Measurements from ENCODE around the gene TMEM170B.

Gene TMEM170B

DNA sequence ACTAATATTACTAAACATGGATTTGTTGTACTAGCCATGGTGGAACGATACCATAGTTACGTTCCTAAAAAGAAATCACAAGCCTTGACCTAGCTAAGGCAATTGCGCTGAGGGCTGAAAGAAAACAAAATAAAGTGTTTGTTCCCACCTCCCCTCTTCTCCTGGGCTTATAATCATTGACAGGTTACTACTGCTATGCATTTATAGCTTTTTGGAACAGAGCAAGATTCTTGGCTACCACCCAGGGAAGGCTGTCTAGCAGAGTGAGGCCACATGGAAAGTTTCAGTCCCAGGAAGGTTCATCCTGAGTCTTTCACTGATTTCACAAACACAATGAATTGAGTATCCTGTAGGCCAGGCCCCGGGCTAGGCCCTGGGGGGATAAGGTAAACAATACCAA is 84.6 kb downstream of the TMEM170B start:
- no peak for DNase-seq

DNA sequence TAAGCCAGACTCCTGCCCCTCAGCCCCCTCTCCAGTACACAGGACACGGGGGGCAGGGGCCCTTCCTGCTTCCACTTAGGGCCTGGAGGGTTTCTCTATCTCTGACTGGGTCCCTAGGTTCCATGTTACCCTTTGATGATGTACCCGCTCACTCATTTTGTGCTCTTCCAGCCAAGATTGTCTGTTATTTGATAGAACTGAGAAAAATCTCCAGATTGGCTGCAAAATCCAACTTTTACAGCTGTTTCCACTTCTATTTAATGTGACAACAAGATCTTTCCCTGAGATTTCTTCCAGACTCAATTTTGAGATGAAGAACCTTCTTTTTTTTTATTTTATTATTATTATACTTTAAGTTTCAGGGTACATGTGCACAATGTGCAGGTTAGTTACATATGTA is 85.7 kb downstream of the TMEM170B start:
- DNase-seq, result no peak

DNA sequence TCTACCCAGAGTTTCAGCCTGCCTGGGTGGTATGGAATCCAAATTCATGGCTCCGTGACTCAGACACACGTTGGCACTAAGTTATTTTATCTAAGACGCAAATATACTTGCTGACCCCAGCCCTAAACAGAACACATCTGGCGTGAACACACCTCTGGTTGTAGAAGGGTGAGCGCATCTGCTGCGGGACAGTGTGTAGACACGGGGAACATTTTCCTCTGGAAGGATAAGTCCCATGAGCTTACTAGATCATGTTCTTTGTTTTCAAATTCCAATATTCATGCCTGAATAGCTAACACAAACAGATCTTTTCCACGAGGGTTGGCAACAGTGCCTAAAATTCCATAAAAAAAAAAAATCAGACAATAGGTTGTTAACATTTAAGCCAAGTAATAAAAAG is 87.8 kb downstream of the TMEM170B start:
- DNase-seq, result no peak

DNA sequence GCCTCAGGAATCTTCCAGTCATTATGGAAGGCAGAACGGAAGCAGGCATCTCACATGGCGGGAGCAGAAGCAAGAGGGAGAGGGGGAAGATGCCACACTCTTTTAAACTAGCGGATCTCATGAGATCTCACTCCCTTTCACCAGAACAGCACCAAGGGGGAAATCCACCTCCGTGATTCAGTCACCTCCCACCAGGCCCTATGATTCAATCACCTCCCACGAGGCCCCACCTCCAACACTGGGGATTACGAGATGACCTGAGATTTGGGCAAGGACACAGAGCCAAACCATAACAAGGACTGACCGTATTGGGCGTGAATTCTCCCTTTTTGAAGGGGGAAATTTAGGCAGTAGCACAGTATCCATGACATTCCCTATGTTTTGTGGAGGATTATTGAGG is 88.8 kb downstream of the TMEM170B start:
- DNase-seq, result no peak

DNA sequence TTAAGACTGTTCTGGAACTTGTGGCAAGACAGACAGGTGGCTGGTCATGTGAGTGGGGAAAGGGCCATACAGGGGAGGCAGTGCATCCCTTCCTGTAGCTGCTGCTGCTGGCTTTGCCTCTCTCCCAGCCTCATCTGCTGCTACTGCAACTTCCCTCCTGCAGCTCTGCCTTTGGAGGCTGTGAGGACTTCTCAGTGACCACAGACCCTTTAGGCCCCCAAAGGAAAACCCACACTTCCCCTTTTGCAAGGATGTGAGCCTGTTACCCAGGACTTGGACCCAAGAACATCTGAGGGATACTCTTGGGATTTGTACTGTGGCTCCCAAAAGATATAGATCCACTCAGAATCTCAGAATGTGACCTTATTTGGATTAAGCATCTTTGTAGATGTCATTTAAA is 91.0 kb downstream of the TMEM170B start:
- DNase-seq, result no peak

DNA sequence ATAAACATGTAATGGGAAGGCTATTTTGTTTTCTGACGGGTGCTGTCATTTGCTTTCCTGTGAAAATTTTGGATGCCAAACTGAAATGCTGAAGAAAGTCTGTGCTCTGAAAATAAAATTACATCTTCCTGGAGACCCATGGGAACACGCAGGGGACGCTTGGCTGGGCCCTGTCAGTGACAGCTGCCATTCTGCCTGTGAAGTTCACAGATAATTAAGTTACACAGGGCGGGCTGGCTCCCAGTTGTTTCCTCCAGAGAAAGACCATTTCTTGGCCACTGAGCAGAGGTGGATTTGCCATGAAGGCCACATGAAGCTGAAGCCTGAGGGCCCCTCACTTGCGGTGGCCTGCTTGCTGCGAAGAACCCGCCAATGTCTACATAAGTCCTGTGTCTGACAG is 93.5 kb downstream of the TMEM170B start:
- no peak for DNase-seq

DNA sequence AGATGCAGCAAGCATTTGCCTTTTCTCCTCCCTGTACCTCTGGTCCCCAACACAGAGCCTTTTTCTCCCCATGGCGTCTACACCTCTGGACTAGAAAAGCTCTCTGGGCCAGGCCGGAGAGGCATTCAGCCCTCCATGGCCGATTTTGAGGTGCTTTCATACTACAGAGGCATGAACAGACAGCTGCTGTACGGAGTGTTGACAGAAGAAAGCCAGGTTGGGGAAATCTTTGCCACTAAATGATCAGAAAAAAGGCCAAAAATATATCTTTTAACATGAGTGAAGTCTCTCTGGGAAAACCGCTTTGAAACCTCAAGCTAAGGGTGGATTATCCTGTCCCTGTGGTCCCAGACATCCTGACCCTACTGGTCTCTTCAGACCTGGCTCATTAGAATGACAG is 94.0 kb downstream of the TMEM170B start:
- no peak for DNase-seq

DNA sequence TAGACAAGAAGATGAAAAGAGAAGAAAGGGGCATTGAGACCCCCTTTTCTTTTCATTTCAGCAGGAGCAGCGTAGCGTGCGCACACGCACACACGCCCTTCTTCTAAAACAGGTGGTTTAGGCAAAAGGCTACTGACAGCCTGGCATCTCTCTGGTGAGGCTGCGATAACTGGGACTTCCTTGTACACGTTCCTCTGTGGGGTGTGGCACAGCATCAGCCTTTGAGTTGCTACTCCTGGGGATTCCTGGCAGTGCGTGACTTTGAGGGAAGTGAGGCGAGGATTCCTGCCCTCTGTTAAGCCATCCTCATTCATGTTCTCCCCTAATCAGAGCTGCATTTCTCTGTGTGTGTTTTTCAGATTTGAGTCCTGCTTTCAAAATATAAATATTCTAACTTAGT is 94.7 kb downstream of the TMEM170B start:
- DNase-seq, result no peak

DNA sequence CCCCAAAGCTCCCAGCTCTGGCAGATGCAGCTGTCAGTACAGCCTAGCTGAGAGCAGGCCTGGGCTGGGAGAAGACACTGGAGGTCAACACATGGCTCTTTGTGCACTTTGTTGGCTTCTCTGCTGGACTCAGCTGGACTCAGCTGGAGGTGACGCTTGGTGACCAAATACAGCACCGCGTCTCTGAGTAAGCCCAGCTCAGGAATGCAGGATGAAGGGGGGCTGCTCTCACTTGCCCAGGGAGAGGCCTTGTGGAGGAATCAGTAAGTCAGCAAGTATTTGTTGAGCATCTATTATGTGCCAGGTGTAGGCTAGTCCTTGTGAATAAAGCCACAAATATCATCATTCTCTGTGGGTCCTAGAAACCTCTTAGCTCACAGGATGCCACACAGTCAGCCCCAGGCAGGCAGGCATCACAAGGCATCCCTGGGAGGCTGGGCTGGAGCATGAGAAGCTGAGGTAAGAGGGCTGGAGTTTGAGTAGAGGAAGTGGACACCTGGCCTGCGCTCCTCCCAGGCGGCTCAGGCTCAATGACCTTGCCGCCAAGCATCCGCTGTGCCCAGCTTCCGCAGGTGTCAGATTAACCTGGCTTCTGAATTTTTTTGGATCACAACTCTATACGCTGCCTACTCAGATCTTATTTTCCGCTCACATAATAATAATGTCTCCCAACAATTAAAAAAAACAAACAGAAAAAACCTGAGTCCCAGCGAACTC is 95.4 kb downstream of the TMEM170B start:
- no peak for DNase-seq
